H1 (cell line): ENCODE results near the gene CIC. TPM values are rescaled to one million over a fixed set of nuclear protein-coding genes. Genes with fewer than 3 reads are reported as not detected.

Experiments used
- CEBPB ChIP-seq: IDR thresholded peaks from 2 replicates; pipeline ENCODE4 v1.6.1; 2012; ENCODE audit warnings: low read depth, low read length
- NRF1 ChIP-seq: IDR thresholded peaks from 2 replicates; pipeline ENCODE4 v1.6.1; 2011; ENCODE audit warnings: mild to moderate bottlenecking, low read depth, low read length, improper control_type of control experiment
- POU5F1 ChIP-seq: IDR thresholded peaks from 2 replicates; pipeline ENCODE4 v1.6.1; 2011; ENCODE audit warnings: low read depth, mild to moderate bottlenecking, low read length, moderate library complexity
- polyA plus RNA-seq, 7 experiments: library from polyadenylated mRNA; depleted of rRNA in 3 of 7; stranded (reverse) in 5 of 7; unstranded in 2 of 7; fragments of >200 nt in 5 of 7; fragments of 200-250 nt in 2 of 7; gene quantifications; 1 replicate in 5 of 7; 2 replicates in 1 of 7; 4 replicates in 1 of 7; pipeline versions ENCODE4 v1.2.1 to v1.2.3, GENCODE V29; 2011 to 2013; ENCODE audit warnings: missing spikeins in 2 of 7, mixed read lengths in 2 of 7
- total RNA-seq: library from RNA; stranded (reverse); fragmentation: NEBNext Ultra II Directional; extraction: Animal tissue kit (Norgen Biotek cat#: 25700); gene quantifications from 2 replicates; pipeline ENCODE4 v1.2.1, GENCODE V29; 2021

Gene CIC
- total and polyA plus RNA-seq, 2 of the 8 experiments (the other 6 are each of a cell fraction or from before 2014, with no cell fraction given): 13.2 to 43.6 TPM

- TF ChIP-seq CEBPB: no peak
- no peak for TF ChIP-seq POU5F1
- TF ChIP-seq NRF1: no peak
Measured at GRCh38 chr19:42309686-42310085, 40.6 kb downstream of the CIC start (continued).
